WTC11 (cell line): ENCODE measurements around the gene SPTAN1. TPM values are rescaled to one million over a fixed set of nuclear protein-coding genes. Genes with fewer than 3 reads are reported as not detected.
"Not testable (repeated sequence)": the region's sequence is repeated elsewhere in the genome, so short reads cannot be mapped to it uniquely, and the experiment has no call there.

Source experiments
- ATAC-seq: fragments of 200-7000 bp; cut with Tn5 transposase; 2 replicates; pipeline ENCODE4 v1.10.0; 2021; ENCODE audit warnings: mild to moderate bottlenecking, moderate library complexity
- CTCF ChIA-PET: fragments of 300-600 bp; sonication (Branson Sonifier 250); formaldehyde crosslinking; loops from one replicate; lab custom pipeline; 2021; ENCODE audit warnings: antibody characterized with exemption; lab: Charles Lee
- POLR2A ChIA-PET: fragments of 350-600 bp; sonication (Branson Sonifier 250); formaldehyde crosslinking; loops from one replicate; lab custom pipeline; 2021; ENCODE audit warnings: antibody characterized with exemption; lab: Charles Lee
- DNase-seq: peaks from one replicate; pipeline ENCODE4 v3.0.0; 2021; ENCODE audit warnings: low spot score
- H3K27ac Mint-ChIP-seq: 2 replicates; pipeline ENCODE4 v1.8.0; 2021; ENCODE audit warnings: mixed read lengths
- H3K27me3 Mint-ChIP-seq: 2 replicates; pipeline ENCODE4 v1.8.0; 2021; ENCODE audit warnings: low read depth, mild to moderate bottlenecking, moderate library complexity, mixed read lengths
- H3K36me3 Mint-ChIP-seq: 2 replicates; pipeline ENCODE4 v1.8.0; 2021; ENCODE audit warnings: mixed read lengths
- H3K4me1 Mint-ChIP-seq: 2 replicates; pipeline ENCODE4 v1.8.0; 2022; ENCODE audit warnings: mixed read lengths
- H3K4me3 Mint-ChIP-seq: 2 replicates; pipeline ENCODE4 v1.8.0; 2021; ENCODE audit warnings: mild to moderate bottlenecking, moderate library complexity, mixed read lengths
- H3K9me3 Mint-ChIP-seq: 2 replicates; pipeline ENCODE4 v1.8.0; 2021; ENCODE audit warnings: mixed read lengths
- ETV6 ChIP-seq: sonication (generic); formaldehyde crosslinking; IDR thresholded peaks from 2 replicates; pipeline ENCODE4 v1.8.1; 2022; ENCODE audit warnings: mild to moderate bottlenecking, missing genetic modification reagents
- FOXJ3 ChIP-seq: sonication (generic); formaldehyde crosslinking; IDR thresholded peaks from 2 replicates; pipeline ENCODE4 v1.9.0; 2021; ENCODE audit warnings: missing genetic modification reagents, mild to moderate bottlenecking, borderline replicate concordance
- GABPB1 ChIP-seq: sonication (generic); formaldehyde crosslinking; IDR thresholded peaks from 2 replicates; pipeline ENCODE4 v1.8.1; 2023; ENCODE audit warnings: mild to moderate bottlenecking, missing genetic modification reagents
- IRF1 ChIP-seq: sonication (generic); formaldehyde crosslinking; IDR thresholded peaks from 2 replicates; pipeline ENCODE4 v1.8.0; 2023; ENCODE audit warnings: missing genetic modification reagents
- MXD4 ChIP-seq: fragments of 250-450 bp; sonication (Bioruptor Pico); IDR thresholded peaks from 2 replicates; pipeline ENCODE4 v1.8.0; 2021; ENCODE audit warnings: mild to moderate bottlenecking, moderate library complexity, borderline replicate concordance
- NFATC4 ChIP-seq: fragments of 250-450 bp; sonication (Bioruptor Pico); IDR thresholded peaks from 2 replicates; pipeline ENCODE4 v1.9.0; 2021; ENCODE audit warnings: mild to moderate bottlenecking
- OVOL2 ChIP-seq: fragments of 250-450 bp; sonication (Bioruptor Pico); IDR thresholded peaks from 2 replicates; pipeline ENCODE4 v1.9.0; 2021; ENCODE audit warnings: mild to moderate bottlenecking, borderline replicate concordance
- RELA ChIP-seq: sonication (generic); formaldehyde crosslinking; IDR thresholded peaks from 2 replicates; pipeline ENCODE4 v1.8.1; 2022; ENCODE audit warnings: missing genetic modification reagents, mild to moderate bottlenecking, borderline replicate concordance
- TEAD4 ChIP-seq: sonication (generic); formaldehyde crosslinking; IDR thresholded peaks from 2 replicates; pipeline ENCODE4 v1.8.0; 2022; ENCODE audit warnings: mild to moderate bottlenecking, missing genetic modification reagents
- TP53 ChIP-seq: sonication (generic); formaldehyde crosslinking; IDR thresholded peaks from 2 replicates; pipeline ENCODE4 v1.8.1; 2023; ENCODE audit warnings: mild to moderate bottlenecking, missing genetic modification reagents
- ZBTB21 ChIP-seq: sonication (generic); formaldehyde crosslinking; IDR thresholded peaks from 2 replicates; pipeline ENCODE4 v1.8.1; 2023; ENCODE audit warnings: mild to moderate bottlenecking, missing genetic modification reagents, borderline replicate concordance
- ZNF532 ChIP-seq: fragments of 250-450 bp; sonication (Bioruptor Pico); IDR thresholded peaks from 2 replicates; pipeline ENCODE4 v1.9.0; 2021; ENCODE audit warnings: mild to moderate bottlenecking, borderline replicate concordance
- total RNA-seq: library from RNA; stranded (reverse); gene quantifications from 3 replicates; pipeline ENCODE4 v1.2.3, GENCODE V29; 2021
- TF ChIP-seq, protein P1 (sequence below): sonication (generic); formaldehyde crosslinking; IDR thresholded peaks from 2 replicates; pipeline ENCODE4 v1.8.0; 2023; ENCODE audit warnings: mild to moderate bottlenecking, missing genetic modification reagents

The SPTAN1 gene
- total RNA-seq, 1 experiment from 2014 or later = 255 TPM

GRCh38 chr9:128580731-128581130 lies 28.3 kb downstream of the SPTAN1 start:
- H3K36me3 Mint-ChIP-seq = peaks cover 94% of the 10 kb centered on the region
- no peaks in the 10 kb centered on the region for H3K9me3 Mint-ChIP-seq
- POLR2A ChIA-PET = no interaction called here
- H3K27me3 Mint-ChIP-seq = no peaks in the 10 kb centered on the region
- H3K27ac Mint-ChIP-seq = no peak overlapping the region
- H3K4me3 Mint-ChIP-seq = no peak overlapping the region
- ATAC-seq (no peak), DNase-seq (no peak)
- H3K4me1 Mint-ChIP-seq = no peaks in the 10 kb centered on the region
- TF ChIP-seq ZBTB21 (CRISPR knock-in tag) (no peak), IRF1 (CRISPR knock-in tag) (no peak)
- CTCF ChIA-PET = no interaction called here

DNA sequence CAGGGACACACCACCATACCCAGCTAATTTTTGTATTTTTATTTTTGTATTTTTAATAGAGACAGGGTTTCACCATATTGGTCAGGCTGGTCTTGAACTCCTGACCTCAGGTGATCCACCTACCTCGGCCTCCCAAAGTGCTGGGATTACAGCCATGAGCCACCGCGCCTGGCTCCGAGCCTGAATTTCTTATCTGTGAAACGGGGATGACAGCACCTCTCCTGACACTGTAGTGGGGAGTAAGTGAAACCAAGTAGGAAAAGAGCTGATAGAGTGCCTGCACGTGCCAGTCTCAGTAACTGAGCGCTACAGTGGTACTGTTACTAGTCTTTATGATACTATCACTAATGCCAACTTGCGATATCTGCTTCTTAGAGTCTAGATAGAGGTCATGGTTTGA lies 32.8 kb downstream of the SPTAN1 start:
- H3K27ac Mint-ChIP-seq, H3K4me1 Mint-ChIP-seq, POLR2A ChIA-PET, DNase-seq, CTCF ChIA-PET, ATAC-seq, H3K4me3 Mint-ChIP-seq, H3K27me3 Mint-ChIP-seq, H3K9me3 Mint-ChIP-seq: not testable (repeated sequence)
- peaks cover 85% of the 10 kb centered on the region for H3K36me3 Mint-ChIP-seq

- ATAC-seq, H3K4me1 Mint-ChIP-seq, H3K4me3 Mint-ChIP-seq, H3K27me3 Mint-ChIP-seq, CTCF ChIA-PET, H3K27ac Mint-ChIP-seq, POLR2A ChIA-PET, DNase-seq, H3K9me3 Mint-ChIP-seq: not testable (repeated sequence)
- peaks cover 83% of the 10 kb centered on the region for H3K36me3 Mint-ChIP-seq
These were observed 34.5 kb downstream of the SPTAN1 start for GRCh38 chr9:128586934-128587333.

DNA sequence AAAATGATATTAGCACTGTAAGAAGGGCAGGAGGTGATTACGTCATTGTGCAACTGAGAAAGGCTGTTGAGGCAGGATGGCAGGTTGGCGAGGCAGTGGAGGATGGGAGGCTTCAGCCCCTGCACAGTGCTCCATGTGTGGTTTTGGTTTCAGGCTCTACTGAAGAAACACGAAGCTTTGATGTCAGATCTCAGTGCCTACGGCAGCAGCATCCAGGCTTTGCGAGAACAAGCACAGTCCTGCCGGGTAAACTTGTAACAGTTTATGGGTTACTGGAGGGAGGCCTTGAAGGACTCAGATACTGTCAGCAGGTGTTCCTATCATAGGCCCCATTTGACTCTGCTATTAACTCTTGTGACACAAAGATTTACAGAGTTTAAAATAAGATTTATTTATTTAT lies 35.1 kb downstream of the SPTAN1 start:
- no peaks in the 10 kb centered on the region for H3K27me3 Mint-ChIP-seq
- DNase-seq = no peak
- no peaks in the 10 kb centered on the region for H3K9me3 Mint-ChIP-seq
- no peak for ATAC-seq
- H3K4me1 Mint-ChIP-seq = no peaks in the 10 kb centered on the region
- CTCF ChIA-PET = no interaction called here
- peaks cover 83% of the 10 kb centered on the region for H3K36me3 Mint-ChIP-seq
- no peak overlapping the region for H3K27ac Mint-ChIP-seq
- TF ChIP-seq TP53 (CRISPR knock-in tag) = no peak
- TF ChIP-seq NFATC4 (CRISPR knock-in tag) = no peak
- TF ChIP-seq, protein P1, sequence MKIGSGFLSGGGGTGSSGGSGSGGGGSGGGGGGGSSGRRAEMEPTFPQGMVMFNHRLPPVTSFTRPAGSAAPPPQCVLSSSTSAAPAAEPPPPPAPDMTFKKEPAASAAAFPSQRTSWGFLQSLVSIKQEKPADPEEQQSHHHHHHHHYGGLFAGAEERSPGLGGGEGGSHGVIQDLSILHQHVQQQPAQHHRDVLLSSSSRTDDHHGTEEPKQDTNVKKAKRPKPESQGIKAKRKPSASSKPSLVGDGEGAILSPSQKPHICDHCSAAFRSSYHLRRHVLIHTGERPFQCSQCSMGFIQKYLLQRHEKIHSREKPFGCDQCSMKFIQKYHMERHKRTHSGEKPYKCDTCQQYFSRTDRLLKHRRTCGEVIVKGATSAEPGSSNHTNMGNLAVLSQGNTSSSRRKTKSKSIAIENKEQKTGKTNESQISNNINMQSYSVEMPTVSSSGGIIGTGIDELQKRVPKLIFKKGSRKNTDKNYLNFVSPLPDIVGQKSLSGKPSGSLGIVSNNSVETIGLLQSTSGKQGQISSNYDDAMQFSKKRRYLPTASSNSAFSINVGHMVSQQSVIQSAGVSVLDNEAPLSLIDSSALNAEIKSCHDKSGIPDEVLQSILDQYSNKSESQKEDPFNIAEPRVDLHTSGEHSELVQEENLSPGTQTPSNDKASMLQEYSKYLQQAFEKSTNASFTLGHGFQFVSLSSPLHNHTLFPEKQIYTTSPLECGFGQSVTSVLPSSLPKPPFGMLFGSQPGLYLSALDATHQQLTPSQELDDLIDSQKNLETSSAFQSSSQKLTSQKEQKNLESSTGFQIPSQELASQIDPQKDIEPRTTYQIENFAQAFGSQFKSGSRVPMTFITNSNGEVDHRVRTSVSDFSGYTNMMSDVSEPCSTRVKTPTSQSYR (CRISPR knock-in tag) = no peak
- no peak for TF ChIP-seq GABPB1 (CRISPR knock-in tag)
- TF ChIP-seq FOXJ3 (CRISPR knock-in tag) = no peak
- TF ChIP-seq ZNF532 = no peak
- TF ChIP-seq MXD4 (CRISPR knock-in tag) = no peak
- no peak for TF ChIP-seq OVOL2 (CRISPR knock-in tag)
- TF ChIP-seq RELA = no peak
- no peak for TF ChIP-seq TEAD4 (CRISPR knock-in tag)
- no peak for TF ChIP-seq ETV6 (CRISPR knock-in tag)
- POLR2A ChIA-PET = interaction anchor here (0.6 kb wide), 1 partner anchor 56 kb away, joined by 3 read pairs; no protein-coding TSS in a partner anchor
- H3K4me3 Mint-ChIP-seq = no peak overlapping the region
